CD14-positive monocyte (primary cell): ENCODE measurements around the gene PDE6B. TPM values are rescaled to one million over a fixed set of nuclear protein-coding genes. Genes with fewer than 3 reads are reported as not detected.
A peak's percentile ranks its signal among the peaks of the same experiment; 100 is the strongest.

ENCODE experiments used
- DNase-seq, 3 donors: peaks; one replicate each; pipeline ENCODE4 v3.0.0-alpha.2; 2011 to 2022
- H2AFZ ChIP-seq: 2 replicates; pipeline ENCODE4 v1.6.0; 2012; ENCODE audit warnings: mild to moderate bottlenecking, low read depth, low read length, inconsistent platforms; ENCODE audit not compliant: insufficient read depth, poor library complexity, severe bottlenecking
- H3K27ac ChIP-seq, 2 donors: 1 replicate in 1 of 2; 2 replicates in 1 of 2; pipeline ENCODE4 v1.5.1; 2012 to 2013; ENCODE audit warnings: low read length in 2 of 2, control low read depth in 1 of 2, inconsistent platforms in 1 of 2, low read depth in 1 of 2, mild to moderate bottlenecking in 1 of 2
- H3K27me3 ChIP-seq, 2 donors: one replicate each; pipeline versions ENCODE4 v1.6.0 to v1.6.1; 2011 to 2013; ENCODE audit warnings: low read length in 2 of 2; ENCODE audit not compliant: control insufficient read depth in 2 of 2, insufficient read depth in 2 of 2
- H3K36me3 ChIP-seq, 2 donors: replicated peaks in 1 of 2; 1 replicate in 1 of 2; 2 replicates in 1 of 2; pipeline versions ENCODE4 v1.5.1 to v1.6.1; 2012 to 2013; ENCODE audit warnings: low read length in 2 of 2, control low read depth in 1 of 2, inconsistent platforms in 1 of 2, mild to moderate bottlenecking in 1 of 2; ENCODE audit not compliant: insufficient read depth in 2 of 2, control insufficient read depth in 1 of 2
- H3K4me1 ChIP-seq, 2 donors: 1 replicate in 1 of 2; 2 replicates in 1 of 2; pipeline versions ENCODE4 v1.5.1 to v1.6.1; 2012 to 2013; ENCODE audit warnings: low read length in 2 of 2, control low read depth in 1 of 2, inconsistent platforms in 1 of 2, mild to moderate bottlenecking in 1 of 2, moderate library complexity in 1 of 2; ENCODE audit not compliant: insufficient read depth in 2 of 2, control insufficient read depth in 1 of 2
- H3K4me2 ChIP-seq: replicated peaks from 2 replicates; pipeline ENCODE3; 2012; ENCODE audit warnings: low read length, moderate library complexity, mild to moderate bottlenecking; ENCODE audit not compliant: poor library complexity, severe bottlenecking; ENCODE audit errors: extremely low read depth
- H3K4me3 ChIP-seq, 3 experiments: fragments of 200-600 bp in 1 of 3; sonication (generic) in 1 of 3; replicated peaks in 1 of 3; 1 replicate in 2 of 3; 2 replicates in 1 of 3; pipeline ENCODE4 v1.5.1; 2011 to 2013; ENCODE audit warnings: low read length in 3 of 3, mild to moderate bottlenecking in 3 of 3, control low read depth in 2 of 3, low read depth in 2 of 3, inconsistent platforms in 1 of 3, moderate library complexity in 1 of 3
- H3K79me2 ChIP-seq: 2 replicates; pipeline ENCODE4 v1.6.0; 2012; ENCODE audit warnings: mild to moderate bottlenecking, control low read depth, inconsistent platforms, low read length, moderate library complexity; ENCODE audit not compliant: insufficient read depth
- H3K9ac ChIP-seq: 2 replicates; pipeline ENCODE4 v1.6.0; 2017; ENCODE audit warnings: low read length, mild to moderate bottlenecking; ENCODE audit not compliant: insufficient read depth, poor library complexity, severe bottlenecking
- H3K9me3 ChIP-seq, 2 donors: replicated peaks in 1 of 2; 1 replicate in 1 of 2; 2 replicates in 1 of 2; pipeline versions ENCODE4 v1.5.1 to v1.6.1; 2012 to 2013; ENCODE audit warnings: low read length in 2 of 2, control low read depth in 1 of 2; ENCODE audit not compliant: control insufficient read depth in 1 of 2, insufficient read depth in 1 of 2
- H4K20me1 ChIP-seq: 2 replicates; pipeline ENCODE4 v1.6.0; 2012; ENCODE audit warnings: mild to moderate bottlenecking, low read length, control low read depth, moderate library complexity; ENCODE audit not compliant: insufficient read depth
- H3K27ac Mint-ChIP-seq, 7 donors: one replicate each; pipeline ENCODE4 v1.8.0; 2020; ENCODE audit warnings: mild to moderate bottlenecking in 7 of 7, mixed read lengths in 7 of 7, moderate library complexity in 6 of 7, inconsistent platforms in 2 of 7
- H3K27me3 Mint-ChIP-seq, 3 donors: one replicate each; pipeline ENCODE4 v1.8.0; 2021 to 2022; ENCODE audit warnings: low read depth in 3 of 3, mild to moderate bottlenecking in 3 of 3, mixed read lengths in 3 of 3, moderate library complexity in 3 of 3, inconsistent platforms in 1 of 3
- H3K36me3 Mint-ChIP-seq, 2 donors: one replicate each; pipeline ENCODE4 v1.8.0; 2020; ENCODE audit warnings: mixed read lengths in 2 of 2, inconsistent platforms in 1 of 2, mild to moderate bottlenecking in 1 of 2
- H3K4me1 Mint-ChIP-seq: one replicate; pipeline ENCODE4 v1.8.0; 2020; ENCODE audit warnings: mild to moderate bottlenecking, mixed read lengths
- H3K4me3 Mint-ChIP-seq, 2 donors: one replicate each; pipeline ENCODE4 v1.8.0; 2020; ENCODE audit warnings: mild to moderate bottlenecking in 2 of 2, mixed read lengths in 2 of 2, moderate library complexity in 1 of 2
- H3K9me3 Mint-ChIP-seq, 7 donors: one replicate each; pipeline ENCODE4 v1.8.0; 2020 to 2022; ENCODE audit warnings: mixed read lengths in 7 of 7, mild to moderate bottlenecking in 6 of 7, moderate library complexity in 6 of 7, inconsistent platforms in 2 of 7
- CTCF ChIP-seq: fragments of 200-600 bp; IDR thresholded peaks from one replicate; pipeline ENCODE4 v1.8.0; 2022; ENCODE audit warnings: antibody characterized with exemption, mild to moderate bottlenecking
- WGBS: methylation state at CpG from one replicate; pipeline ENCODE4 v1.1.5; 2013; ENCODE audit warnings: missing lambda C conversion rate; ENCODE audit not compliant: insufficient coverage; 5-methylcytosine and 5-hydroxymethylcytosine counted together
- intact Hi-C, 2 donors: fragments of 100-400 bp; cut with micrococcal nuclease; formaldehyde crosslinking; loops; one replicate each; pipeline versions ENCODE4 v1.15.0 to v1.15.1; 2023
- polyA plus RNA-seq, 3 donors: library from polyadenylated mRNA; depleted of rRNA in 1 of 3; unstranded in 2 of 3; stranded (reverse) in 1 of 3; fragments of 300-500 nt in 2 of 3; fragments of >200 nt in 1 of 3; fragmentation: Illumina TruSeq in 2 of 3; gene quantifications; 1 replicate in 2 of 3; 2 replicates in 1 of 3; pipeline ENCODE4 v1.2.3, GENCODE V29; 2012 to 2021

PDE6B gene
- polyA plus RNA-seq, 3 donors = 3.7 to 6.3 (median 4.6) TPM

- no peak overlapping the region for H3K4me3 Mint-ChIP-seq
- no peak for TF ChIP-seq CTCF
- Histone ChIP-seq H3K4me1 (no peaks in the 10 kb centered on the region), H3K79me2 (no peaks in the 10 kb centered on the region), H3K36me3 (no peaks in the 10 kb centered on the region), H3K27me3 (peaks cover 0 to 15% of the 10 kb centered on the region in 2 donors), H4K20me1 (no peaks in the 10 kb centered on the region), H3K27ac (no peak overlapping the region), H3K4me3 (no peak overlapping the region), H3K9ac (no peak overlapping the region), H2AFZ (no peak overlapping the region), H3K4me2 (no peak overlapping the region), H3K9me3 (peaks cover 0 to 9% of the 10 kb centered on the region in 2 donors)
- H3K27ac Mint-ChIP-seq = peak overlapping the region in 1 of 7 donors; percentile 12
- H3K27me3 Mint-ChIP-seq = peaks cover 12 to 23% (median 20%) of the 10 kb centered on the region in 3 donors
- H3K4me1 Mint-ChIP-seq = no peaks in the 10 kb centered on the region
- DNase-seq = no peak
- no peaks in the 10 kb centered on the region for H3K36me3 Mint-ChIP-seq
- WGBS = 97% methylated on average over 14 of the region's 17 CpGs
- intact Hi-C loops = no loop called here
- H3K9me3 Mint-ChIP-seq = peaks cover 1 to 14% (median 6%) of the 10 kb centered on the region in 7 donors
Observed at GRCh38 chr4:654503-654845, 29.1 kb downstream of the PDE6B start.

GRCh38 chr4:654871-655463, 29.6 kb downstream of the PDE6B start:
- no peaks in the 10 kb centered on the region for H3K4me1 Mint-ChIP-seq
- no peak overlapping the region for H3K27ac ChIP-seq
- H3K36me3 ChIP-seq = no peaks in the 10 kb centered on the region
- H3K4me3 ChIP-seq = no peak overlapping the region
- 78% methylated on average over 13 of the region's 17 CpGs for WGBS
- H3K79me2 ChIP-seq = no peaks in the 10 kb centered on the region
- no peak overlapping the region for H3K4me2 ChIP-seq
- no peaks in the 10 kb centered on the region for H4K20me1 ChIP-seq
- no peak for DNase-seq
- peaks cover 0 to 9% of the 10 kb centered on the region in 2 donors for H3K9me3 ChIP-seq
- no peak overlapping the region for H3K27ac Mint-ChIP-seq
- H3K4me1 ChIP-seq = no peaks in the 10 kb centered on the region
- TF ChIP-seq CTCF = no peak
- no peaks in the 10 kb centered on the region for H3K36me3 Mint-ChIP-seq
- peaks cover 1 to 15% (median 7%) of the 10 kb centered on the region in 7 donors for H3K9me3 Mint-ChIP-seq
- H3K4me3 Mint-ChIP-seq = no peak overlapping the region
- H3K27me3 Mint-ChIP-seq = peaks cover 13 to 23% (median 20%) of the 10 kb centered on the region in 3 donors
- no peak overlapping the region for H3K9ac ChIP-seq
- H3K27me3 ChIP-seq = peaks cover 0 to 15% of the 10 kb centered on the region in 2 donors
- intact Hi-C loops = no loop called here
- H2AFZ ChIP-seq = no peak overlapping the region
